Activated naive CD4-positive, alpha-beta T cell treated with anti-CD3 and anti-CD28 coated beads, Interleukin-2, amount 50 U/mL, for 16 hours (primary cell): ENCODE data around the gene UGT2A1.
"Not testable (repeated sequence)": the region's sequence is repeated elsewhere in the genome, so short reads cannot be mapped to it uniquely, and the experiment has no call there.

Experiments used
- DNase-seq: peaks from one replicate; pipeline ENCODE4 v3.0.0-alpha.2; 2020

UGT2A1 gene

DNA sequence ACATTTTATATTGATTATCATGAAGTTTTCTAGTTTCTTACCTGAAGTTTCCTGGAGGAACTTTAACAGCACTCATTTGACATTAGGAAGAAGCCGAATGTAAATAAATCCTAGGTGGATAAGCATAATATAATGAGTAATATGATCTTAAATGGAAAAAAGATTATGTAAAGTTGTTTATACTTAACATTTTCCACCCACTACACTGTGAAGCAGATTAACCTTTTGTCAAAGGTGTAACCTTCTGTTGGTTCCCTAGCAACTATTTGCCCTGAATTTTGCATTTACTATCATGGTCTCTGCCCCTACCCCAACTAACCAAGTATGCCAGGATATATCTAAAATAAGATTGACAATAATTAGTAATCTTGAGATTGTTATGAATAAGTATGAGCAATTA lies at the start of gene UGT2A1:
Gene UGT2A1, minus strand, starts transcription at position 101 of the 400 bp plus-strand sequence. CDS start 5,603 bp downstream, outside the sequence.
- no peak for DNase-seq

DNA sequence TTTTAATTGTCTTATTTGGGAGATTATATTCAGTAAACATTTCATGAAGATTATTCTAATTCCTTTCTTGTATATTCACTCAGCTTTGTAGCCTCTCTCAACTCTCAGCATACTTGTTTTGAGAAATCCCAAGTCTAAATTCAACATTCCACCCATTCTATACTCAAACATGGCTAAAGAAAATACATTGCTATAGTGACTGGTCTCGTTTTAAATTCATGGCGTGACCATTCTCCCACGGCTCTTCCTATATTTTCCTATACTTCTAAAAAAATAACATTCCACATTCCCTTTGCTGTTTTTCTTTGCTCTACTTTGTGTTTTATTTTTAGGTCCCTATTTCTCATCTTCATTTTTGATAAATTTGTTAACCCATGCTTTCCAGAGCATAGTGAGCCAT lies 49.2 kb upstream of the UGT2A1 start:
- no peak for DNase-seq

GRCh38 chr4:69701696-69702095 lies 48.6 kb upstream of the UGT2A1 start:
- no peak for DNase-seq

DNA sequence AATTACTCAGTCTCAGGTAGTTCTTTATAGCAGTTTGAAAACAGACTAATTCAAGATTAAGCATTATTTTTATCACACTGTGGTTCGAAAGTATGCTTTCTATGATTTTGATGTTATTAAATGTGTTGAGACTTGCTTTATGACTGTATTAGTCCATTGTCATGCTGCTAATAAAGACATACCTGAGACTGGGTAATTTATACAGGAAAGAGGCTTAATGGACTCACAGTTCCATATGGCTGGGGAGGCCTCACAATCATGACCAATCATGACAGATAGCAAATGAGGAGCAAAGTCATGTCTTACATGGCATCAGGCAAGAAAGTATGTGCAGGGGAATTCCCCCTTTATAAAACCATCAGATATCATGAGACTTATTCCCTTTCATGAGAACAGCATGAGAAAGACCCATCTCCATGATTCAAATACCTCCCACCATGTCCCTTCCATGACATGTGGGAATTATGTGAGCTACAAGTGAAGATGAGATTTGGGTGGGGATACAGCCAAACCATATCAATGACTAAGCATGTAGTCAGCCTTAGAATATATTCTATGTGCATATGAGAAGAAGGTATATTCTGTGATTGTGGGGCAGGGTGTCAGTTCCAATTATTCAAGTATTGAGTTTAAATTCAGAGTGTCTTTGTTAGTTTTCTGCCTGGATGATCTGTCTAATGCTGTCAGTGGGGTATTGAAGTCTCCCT lies 44.6 kb upstream of the UGT2A1 start:
- no peak for DNase-seq

DNA sequence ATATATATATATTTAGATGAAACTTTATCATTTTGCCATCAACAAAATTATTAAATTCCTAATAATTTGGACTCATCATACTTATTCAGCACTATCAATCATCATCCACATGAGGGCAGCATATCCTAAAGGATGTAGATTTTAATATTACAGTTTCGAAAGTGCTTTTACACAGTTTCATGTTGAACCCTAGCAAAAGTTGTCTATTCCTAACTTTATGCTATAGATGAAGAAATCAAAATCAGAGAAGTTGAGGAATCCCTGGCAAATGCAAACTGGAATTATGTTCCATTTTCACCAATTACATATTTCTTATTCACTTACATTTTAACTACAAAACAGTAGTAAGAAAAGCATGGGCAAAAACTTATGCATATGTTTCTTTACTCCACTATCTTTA lies 36.6 kb upstream of the UGT2A1 start:
- DNase-seq: no peak

GRCh38 chr4:69684804-69685203 lies 31.8 kb upstream of the UGT2A1 start:
- no peak for DNase-seq

- DNase-seq: no peak
These were observed 15.6 kb upstream of the UGT2A1 start for GRCh38 chr4:69668680-69669079.

DNA sequence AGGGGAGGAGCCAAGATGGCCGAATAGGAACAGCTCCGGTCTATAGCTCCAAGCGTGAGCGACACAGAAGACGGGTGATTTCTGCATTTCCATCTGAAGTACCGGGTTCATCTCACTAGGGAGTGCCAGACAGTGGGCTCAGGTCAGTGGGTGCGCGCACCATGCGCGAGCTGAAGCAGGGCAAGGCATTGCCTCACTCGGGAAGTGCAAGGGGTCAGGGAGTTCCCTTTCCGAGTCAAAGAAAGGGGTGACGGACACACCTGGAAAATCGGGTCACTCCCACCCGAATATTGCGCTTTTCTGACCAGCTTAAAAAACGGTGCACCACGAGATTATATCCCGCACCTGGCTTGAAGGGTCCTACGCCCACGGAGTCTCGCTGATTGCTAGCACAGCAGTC lies 11.0 kb upstream of the UGT2A1 start:
- DNase-seq: not testable (repeated sequence)

GRCh38 chr4:69661130-69661803 lies 8.2 kb upstream of the UGT2A1 start:
- peak; percentile 14 for DNase-seq

DNA sequence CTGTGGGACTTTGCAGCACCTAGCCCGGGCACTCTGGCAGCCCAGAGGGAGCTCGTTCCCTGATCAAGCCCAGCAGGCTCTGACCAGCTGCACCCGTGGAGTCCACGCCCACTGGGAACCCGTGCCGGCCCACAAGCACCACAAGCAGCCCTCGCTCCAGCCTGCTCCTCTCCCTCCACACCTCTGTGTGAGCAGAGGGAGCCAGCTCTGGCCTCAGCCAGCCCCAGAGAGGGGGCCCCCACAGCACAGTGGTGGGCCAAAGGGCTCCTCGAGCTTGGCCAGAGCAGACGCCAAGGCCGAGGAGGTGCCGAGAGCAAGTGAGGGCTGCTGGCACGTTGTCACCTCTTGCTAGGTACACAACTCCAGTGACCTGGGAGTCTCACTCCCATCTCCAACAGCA lies 5.1 kb upstream of the UGT2A1 start:
- DNase-seq: no peak

DNA sequence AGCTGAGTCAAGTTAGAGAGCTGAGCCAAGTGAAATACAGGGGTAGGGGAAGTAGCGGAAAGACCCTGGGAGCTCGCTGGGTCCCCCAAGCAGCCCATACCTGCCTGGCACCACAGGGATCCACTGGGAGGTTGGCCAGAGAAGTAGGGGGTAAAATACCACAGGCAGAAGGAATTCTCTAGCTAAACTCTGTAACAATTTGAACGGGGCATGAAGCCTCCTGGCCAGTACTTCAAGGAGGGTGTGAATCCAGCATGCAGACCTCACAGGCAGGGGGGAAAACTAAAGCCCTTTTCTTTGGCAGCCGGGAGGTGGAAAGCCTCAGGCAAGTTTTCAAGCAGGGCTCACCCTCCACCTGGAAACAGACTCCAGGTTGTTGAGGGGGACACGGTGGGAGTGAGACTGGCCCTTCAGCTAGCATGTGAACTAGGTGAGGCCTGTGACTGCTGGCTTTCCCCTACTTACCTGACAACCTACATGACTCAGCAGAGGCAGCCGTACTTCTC lies 3.7 kb upstream of the UGT2A1 start:
- DNase-seq: no peak

GRCh38 chr4:69650872-69651271 lies 2.2 kb downstream of the UGT2A1 start:
- DNase-seq: no peak

DNA sequence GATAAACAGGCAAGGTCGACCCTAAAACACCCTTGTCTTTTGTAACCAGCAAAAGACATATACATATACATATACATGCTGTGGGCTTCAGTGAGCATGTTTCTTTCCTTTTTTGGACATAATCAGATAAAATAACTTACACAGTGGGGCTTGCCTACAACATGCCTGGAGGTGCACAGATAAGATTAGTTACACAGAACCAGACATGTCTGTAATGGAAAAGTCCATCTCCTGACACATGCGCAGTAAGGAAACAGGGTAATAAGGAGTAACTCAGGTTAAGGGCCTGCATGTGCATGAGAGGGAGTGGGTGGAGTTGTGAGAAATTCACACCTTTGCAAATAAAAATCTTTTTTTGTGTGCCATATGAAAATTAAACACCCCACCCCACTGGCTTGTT lies 3.4 kb downstream of the UGT2A1 start:
- no peak for DNase-seq

GRCh38 chr4:69649207-69649606 lies 3.8 kb downstream of the UGT2A1 start:
- DNase-seq: no peak

- no peak for DNase-seq
These were observed 10.1 kb downstream of the UGT2A1 start for GRCh38 chr4:69642961-69643360.

DNA sequence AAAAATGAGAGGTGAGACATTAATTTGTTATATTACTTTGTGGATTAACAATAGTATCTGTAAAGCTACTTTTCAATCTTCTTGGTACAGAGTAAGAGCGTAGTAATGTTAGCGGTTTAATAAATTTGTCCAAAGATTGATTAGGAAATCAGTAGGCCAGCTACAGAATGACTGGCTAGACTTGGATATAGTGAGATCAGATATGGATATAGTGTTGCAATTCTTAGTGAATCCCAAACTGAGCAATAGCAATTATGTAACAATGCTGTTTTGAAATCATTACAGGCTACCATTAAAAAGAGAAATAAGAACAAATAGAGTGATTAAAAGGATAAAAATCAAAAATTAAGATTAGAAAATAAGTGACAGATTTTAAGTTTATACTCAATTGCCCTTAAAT lies 12.8 kb downstream of the UGT2A1 start:
- no peak for DNase-seq

- no peak for DNase-seq
These were observed 13.5 kb downstream of the UGT2A1 start, which contains the start of gene UGT2A2 for GRCh38 chr4:69639542-69639941. TSS of gene UGT2A2 (minus strand) at chr4:69639642. CDS start at chr4:69639640, 2 bp downstream.

- DNase-seq: no peak
These were observed 35.9 kb downstream of the UGT2A1 start for GRCh38 chr4:69617083-69617694.

- no peak for DNase-seq
These were observed 42.6 kb downstream of the UGT2A1 start for GRCh38 chr4:69610484-69610883.

GRCh38 chr4:69601065-69601464 lies 52.0 kb downstream of the UGT2A1 start:
- DNase-seq: no peak

GRCh38 chr4:69600013-69600412 lies 53.0 kb downstream of the UGT2A1 start:
- no peak for DNase-seq

- no peak for DNase-seq
These were observed 58.7 kb downstream of the UGT2A1 start for GRCh38 chr4:69594382-69594781.

DNA sequence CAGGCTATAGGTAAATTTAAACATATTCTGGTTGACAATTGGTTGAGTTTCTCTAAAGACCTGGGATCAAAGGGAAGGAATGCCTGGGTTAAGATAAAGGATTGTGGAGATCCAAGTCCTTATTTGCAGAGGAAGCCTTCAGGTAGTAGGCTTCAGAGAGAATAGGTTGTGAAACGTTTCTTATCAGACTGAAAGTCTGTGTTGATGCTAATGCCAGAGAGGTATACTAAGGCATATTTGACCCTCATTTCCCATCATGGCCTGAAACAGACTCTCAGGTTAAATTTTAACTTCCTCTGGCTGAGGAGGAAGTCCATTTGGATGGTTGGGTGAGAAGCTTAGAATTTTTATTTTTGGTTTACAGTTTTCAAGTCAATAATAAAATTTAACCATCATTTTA lies 61.7 kb downstream of the UGT2A1 start:
- DNase-seq: no peak

DNA sequence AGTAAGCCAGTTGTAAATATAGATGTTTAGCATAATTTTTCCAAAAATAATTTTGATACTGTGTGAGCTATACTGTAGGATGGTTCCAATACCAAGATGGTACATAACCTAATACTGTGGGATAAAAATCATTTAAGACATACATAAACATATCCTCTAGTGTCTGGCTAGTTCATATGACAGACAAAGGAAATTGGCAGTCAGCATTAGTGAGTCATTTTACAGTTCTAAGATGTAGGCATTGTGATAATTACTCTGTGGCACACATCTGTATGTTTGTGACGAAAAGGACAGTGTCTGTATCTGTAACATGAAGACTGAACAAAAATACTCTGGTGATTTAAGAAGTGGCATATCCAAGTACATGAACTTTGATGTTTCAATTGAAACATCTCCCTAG lies 63.2 kb downstream of the UGT2A1 start:
- no peak for DNase-seq
